ENCODE data around the gene DNAJB11.

DNA sequence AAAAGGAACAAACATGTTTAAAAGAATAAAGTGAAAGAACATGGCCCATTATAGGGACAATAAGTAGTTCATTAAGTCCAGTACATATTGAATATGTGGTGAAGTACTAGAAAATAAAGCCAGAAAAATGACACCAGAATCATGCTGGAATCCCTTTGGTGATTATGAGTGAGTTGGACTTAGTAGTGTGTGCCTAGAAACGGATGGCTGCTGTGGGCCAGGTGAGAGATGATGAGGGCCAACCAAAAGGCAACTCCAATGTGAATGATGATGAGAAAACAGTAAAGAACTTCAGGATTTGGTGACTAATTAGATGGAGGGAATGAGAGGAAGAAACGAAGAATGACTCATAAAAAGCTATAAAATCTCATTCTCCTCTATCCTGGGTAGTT, 29.7 kb upstream of the DNAJB11 start:
- TF ChIP-seq, protein P1, sequence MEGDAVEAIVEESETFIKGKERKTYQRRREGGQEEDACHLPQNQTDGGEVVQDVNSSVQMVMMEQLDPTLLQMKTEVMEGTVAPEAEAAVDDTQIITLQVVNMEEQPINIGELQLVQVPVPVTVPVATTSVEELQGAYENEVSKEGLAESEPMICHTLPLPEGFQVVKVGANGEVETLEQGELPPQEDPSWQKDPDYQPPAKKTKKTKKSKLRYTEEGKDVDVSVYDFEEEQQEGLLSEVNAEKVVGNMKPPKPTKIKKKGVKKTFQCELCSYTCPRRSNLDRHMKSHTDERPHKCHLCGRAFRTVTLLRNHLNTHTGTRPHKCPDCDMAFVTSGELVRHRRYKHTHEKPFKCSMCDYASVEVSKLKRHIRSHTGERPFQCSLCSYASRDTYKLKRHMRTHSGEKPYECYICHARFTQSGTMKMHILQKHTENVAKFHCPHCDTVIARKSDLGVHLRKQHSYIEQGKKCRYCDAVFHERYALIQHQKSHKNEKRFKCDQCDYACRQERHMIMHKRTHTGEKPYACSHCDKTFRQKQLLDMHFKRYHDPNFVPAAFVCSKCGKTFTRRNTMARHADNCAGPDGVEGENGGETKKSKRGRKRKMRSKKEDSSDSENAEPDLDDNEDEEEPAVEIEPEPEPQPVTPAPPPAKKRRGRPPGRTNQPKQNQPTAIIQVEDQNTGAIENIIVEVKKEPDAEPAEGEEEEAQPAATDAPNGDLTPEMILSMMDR (conservative IDR thresholded peaks at IDR 0.05; ENCODE audit: low read depth in 2 of 2): no peak
- TF ChIP-seq EZH2 (IDR thresholded peaks at IDR 0.05; ENCODE audit: low read depth, unreplicated experiment): no peak
- no peak for TF ChIP-seq EZH2phosphoT487 (IDR thresholded peaks at IDR 0.05; ENCODE audit: unreplicated experiment)
- no peak for TF ChIP-seq POLR2AphosphoS5 (IDR thresholded peaks at IDR 0.05; ENCODE audit: low read depth)
- TF ChIP-seq, protein P2, sequence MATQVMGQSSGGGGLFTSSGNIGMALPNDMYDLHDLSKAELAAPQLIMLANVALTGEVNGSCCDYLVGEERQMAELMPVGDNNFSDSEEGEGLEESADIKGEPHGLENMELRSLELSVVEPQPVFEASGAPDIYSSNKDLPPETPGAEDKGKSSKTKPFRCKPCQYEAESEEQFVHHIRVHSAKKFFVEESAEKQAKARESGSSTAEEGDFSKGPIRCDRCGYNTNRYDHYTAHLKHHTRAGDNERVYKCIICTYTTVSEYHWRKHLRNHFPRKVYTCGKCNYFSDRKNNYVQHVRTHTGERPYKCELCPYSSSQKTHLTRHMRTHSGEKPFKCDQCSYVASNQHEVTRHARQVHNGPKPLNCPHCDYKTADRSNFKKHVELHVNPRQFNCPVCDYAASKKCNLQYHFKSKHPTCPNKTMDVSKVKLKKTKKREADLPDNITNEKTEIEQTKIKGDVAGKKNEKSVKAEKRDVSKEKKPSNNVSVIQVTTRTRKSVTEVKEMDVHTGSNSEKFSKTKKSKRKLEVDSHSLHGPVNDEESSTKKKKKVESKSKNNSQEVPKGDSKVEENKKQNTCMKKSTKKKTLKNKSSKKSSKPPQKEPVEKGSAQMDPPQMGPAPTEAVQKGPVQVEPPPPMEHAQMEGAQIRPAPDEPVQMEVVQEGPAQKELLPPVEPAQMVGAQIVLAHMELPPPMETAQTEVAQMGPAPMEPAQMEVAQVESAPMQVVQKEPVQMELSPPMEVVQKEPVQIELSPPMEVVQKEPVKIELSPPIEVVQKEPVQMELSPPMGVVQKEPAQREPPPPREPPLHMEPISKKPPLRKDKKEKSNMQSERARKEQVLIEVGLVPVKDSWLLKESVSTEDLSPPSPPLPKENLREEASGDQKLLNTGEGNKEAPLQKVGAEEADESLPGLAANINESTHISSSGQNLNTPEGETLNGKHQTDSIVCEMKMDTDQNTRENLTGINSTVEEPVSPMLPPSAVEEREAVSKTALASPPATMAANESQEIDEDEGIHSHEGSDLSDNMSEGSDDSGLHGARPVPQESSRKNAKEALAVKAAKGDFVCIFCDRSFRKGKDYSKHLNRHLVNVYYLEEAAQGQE (IDR thresholded peaks at IDR 0.05; ENCODE audit: unreplicated experiment): no peak
- TF ChIP-seq CREB1 (CRISPR knock-in tag; IDR thresholded peaks at IDR 0.05; ENCODE audit: low read depth): no peak
- TF ChIP-seq, protein P3, sequence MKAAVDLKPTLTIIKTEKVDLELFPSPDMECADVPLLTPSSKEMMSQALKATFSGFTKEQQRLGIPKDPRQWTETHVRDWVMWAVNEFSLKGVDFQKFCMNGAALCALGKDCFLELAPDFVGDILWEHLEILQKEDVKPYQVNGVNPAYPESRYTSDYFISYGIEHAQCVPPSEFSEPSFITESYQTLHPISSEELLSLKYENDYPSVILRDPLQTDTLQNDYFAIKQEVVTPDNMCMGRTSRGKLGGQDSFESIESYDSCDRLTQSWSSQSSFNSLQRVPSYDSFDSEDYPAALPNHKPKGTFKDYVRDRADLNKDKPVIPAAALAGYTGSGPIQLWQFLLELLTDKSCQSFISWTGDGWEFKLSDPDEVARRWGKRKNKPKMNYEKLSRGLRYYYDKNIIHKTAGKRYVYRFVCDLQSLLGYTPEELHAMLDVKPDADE (IDR thresholded peaks at IDR 0.05): no peak
- no peak for TF ChIP-seq JUNB (IDR thresholded peaks at IDR 0.05; ENCODE audit: unreplicated experiment)
- TF ChIP-seq STAT1 (IDR thresholded peaks at IDR 0.05; ENCODE audit: unreplicated experiment): no peak
